Upper lobe of left lung (tissue), 4 donors: ENCODE data around the gene MEGF6.

Experiments used
- CTCF ChIP-seq, 6 experiments: fragments of 450-650 bp in 4 of 6; fragments of 200-600 bp in 2 of 6; sonication (generic) in 2 of 6; IDR thresholded peaks; one replicate each; pipeline ENCODE4 v1.5.1; 2016 to 2019; ENCODE audit warnings: antibody characterized with exemption in 6 of 6
- EP300 ChIP-seq, 4 donors: sonication (generic); formaldehyde crosslinking; IDR thresholded peaks; one replicate each; pipeline ENCODE4 v1.5.1; 2017; ENCODE audit warnings: antibody characterized with exemption in 4 of 4, control low read depth in 2 of 4
- POLR2A ChIP-seq, 4 donors: fragments of 450-650 bp; IDR thresholded peaks; one replicate each; pipeline ENCODE4 v1.5.1; 2016 to 2017; ENCODE audit warnings: antibody characterized with exemption in 4 of 4, mild to moderate bottlenecking in 2 of 4
- POLR2AphosphoS5 ChIP-seq, 2 donors: sonication (generic); formaldehyde crosslinking; IDR thresholded peaks; one replicate each; pipeline ENCODE4 v1.5.1; 2017; ENCODE audit warnings: antibody characterized with exemption in 2 of 2

- TF ChIP-seq POLR2AphosphoS5 (IDR thresholded peaks at IDR 0.05) (no peak), CTCF (IDR thresholded peaks at IDR 0.05) (no peak), POLR2A (IDR thresholded peaks at IDR 0.05) (no peak), EP300 (IDR thresholded peaks at IDR 0.05) (no peak)
Observed at GRCh38 chr1:3603156-3603555, 8.2 kb downstream of the MEGF6 start.
